Measurements from ENCODE around the gene GALNT10.

The GALNT10 gene

DNA sequence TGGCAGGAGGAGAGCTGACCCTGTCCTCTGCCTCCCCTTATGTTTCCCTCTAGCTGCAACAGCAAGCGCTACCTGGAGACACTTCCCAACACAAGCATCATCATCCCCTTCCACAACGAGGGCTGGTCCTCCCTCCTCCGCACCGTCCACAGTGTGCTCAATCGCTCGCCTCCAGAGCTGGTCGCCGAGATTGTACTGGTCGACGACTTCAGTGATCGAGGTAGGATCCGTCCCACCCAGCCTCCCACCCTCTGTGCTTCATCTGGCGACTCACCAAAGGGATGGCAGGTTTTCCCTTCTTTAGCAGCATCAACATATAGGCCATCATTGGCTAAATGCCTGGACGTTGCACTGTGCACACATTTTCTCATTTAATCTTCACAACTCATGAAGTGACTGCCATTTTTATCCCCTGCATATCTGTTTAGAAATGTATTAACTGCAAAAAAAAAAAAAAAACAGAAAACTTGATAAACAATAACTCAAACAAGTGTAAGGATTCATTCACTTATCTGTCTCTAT, 139.0 kb downstream of the GALNT10 start:
- DNase-seq, result no peak

DNA sequence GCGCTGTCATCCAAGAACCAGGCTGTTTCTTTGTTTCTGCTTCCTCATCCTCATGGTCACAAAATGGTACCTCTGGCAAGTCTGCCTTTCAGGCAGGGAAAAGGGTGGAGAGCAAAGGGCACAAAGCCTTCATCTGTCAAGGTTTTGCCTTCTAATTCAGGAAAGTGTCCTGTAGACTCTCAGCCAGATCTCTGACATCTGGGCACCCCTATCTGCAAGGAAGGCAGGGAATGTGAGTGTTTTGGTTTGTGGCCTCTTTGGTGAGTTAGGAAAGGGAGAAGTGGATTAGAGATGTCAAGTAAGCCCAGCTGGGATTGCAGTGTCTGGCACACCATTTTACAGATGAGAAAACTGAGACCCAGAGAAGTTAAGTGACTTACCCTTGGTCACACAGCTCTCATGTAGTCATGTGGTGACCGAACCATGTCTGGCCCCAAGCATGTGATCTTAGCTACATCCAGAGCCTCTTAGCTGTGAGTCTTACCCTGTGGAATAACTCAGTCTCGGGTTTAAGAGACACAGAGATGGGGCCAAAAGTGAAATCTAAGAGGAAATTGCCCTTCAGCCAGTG, 139.6 kb downstream of the GALNT10 start:
- no peak for DNase-seq

DNA sequence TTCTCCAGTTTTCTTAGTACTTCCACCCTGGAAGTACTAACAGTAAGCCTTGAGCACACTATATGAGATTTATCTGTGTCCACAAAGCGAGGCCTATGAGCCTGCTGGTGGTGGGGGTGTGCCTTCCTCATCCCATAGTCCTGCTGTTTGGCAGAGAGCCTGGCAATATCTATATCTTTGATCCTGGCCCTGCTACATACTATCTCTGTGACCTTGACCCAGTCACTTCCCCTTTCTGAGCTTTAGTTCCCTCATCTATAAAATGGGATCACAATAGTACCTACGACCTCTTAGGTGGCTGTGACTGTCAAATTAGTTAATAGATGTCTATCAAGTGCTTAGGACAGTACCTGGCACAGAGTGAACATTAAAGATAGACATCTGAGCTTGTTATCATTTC, 140.7 kb downstream of the GALNT10 start:
- DNase-seq, result no peak

DNA sequence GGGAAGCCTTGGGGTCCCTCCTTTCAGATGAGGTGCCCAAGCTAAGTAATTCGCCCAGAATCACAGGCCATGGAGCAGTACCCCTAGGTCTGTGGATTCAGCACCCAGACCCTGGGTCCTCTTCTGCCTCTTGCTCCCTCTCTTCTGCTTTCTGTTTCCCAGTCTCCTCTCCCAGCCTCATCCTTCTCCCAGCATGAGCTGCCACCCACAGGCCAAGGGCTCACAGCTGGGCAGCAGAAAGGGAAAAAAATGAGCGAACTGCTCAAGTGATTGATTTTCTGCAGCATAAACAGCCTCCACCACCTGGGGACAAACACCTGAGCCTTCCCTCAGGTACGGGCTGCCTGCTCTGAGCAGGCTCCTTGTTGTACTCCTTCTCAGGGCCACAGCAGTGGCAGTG, 141.4 kb downstream of the GALNT10 start:
- no peak for DNase-seq

DNA sequence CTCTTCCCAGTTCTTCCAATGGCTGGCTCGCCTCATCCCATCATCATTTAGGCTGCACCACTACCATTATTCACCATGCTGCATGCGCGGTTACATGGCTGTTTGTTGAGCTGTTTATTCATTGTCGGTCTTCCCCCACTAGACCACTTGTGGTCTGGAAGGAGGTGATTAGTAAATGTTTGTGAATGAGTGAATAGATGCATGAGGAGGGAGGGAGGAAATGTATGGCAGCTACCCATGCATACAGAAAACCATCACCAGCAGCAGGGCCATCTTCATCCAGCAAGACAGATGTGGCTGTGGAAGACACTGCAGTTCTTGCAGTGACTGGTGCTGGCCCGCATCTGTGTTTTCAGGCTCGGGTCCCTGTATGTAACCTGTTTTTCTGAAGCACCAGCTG, 141.9 kb downstream of the GALNT10 start:
- DNase-seq, result no peak

DNA sequence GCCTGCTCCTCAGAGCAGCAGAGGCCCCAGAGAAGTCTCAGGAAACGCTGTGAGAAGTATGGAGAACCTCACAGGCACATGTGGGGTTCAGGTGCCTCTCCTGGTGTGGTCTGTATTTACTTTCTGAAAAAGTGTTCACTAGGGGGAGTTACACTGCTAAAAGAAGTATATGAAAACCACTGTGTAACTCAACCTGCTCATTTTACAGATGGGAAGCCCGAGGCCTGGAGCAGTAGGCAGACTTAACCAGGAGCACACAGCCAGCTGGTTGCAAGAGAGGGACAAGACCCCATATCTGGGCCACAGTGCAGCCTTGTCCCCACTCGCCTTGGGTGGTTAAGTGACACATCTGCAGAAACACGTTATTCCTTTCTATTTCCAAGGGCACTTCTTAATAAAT, 142.5 kb downstream of the GALNT10 start:
- DNase-seq, result no peak

DNA sequence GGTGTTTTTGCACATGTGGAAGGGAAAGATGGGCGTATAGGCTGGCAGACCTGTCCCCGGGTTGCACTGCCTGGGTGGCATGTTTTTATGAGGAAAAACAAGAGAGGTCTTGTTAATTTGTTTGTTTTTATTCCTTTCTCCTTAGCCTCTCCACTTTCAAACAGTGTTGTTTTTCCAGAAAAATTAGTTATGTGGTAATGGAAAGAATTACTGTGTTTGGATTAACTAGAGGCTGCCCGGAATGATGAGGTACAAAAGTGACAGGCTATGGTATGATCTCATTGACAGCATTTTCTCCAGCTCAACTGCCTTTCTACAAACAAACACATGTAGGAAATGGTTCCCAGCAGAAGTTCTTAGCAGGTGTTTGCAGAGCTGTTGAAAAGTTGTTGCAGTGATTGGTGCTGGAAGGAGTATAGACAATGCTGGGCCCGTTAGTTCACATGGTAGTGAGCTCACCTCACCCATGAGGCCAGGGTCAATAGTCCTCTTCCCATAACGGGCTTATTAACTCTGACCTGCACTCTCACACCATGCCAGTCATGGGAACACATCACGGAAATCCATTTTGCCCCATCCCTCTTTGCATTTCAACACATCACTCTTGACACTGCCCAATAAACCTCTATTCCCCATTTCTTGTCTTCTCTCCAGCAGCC, 144.0 kb downstream of the GALNT10 start:
- no peak for DNase-seq

DNA sequence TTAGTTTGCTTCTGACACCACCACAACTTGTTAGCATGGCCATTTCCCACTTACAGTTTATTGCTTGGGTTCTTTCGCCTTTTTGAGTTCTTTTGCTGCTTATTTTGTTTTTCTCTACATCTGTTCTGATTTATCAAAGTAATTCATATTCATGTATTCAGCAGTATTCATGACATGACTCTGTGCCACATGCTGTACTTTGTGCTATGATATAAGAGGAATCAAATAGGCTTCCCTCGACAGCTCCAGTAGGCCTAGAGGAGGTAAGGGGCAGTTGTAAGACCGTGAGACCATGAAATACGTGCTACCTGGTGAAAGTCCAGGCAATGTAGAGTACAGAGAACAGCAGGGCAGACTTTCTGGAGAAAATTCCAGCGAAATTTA, 144.5 kb downstream of the GALNT10 start:
- no peak for DNase-seq

DNA sequence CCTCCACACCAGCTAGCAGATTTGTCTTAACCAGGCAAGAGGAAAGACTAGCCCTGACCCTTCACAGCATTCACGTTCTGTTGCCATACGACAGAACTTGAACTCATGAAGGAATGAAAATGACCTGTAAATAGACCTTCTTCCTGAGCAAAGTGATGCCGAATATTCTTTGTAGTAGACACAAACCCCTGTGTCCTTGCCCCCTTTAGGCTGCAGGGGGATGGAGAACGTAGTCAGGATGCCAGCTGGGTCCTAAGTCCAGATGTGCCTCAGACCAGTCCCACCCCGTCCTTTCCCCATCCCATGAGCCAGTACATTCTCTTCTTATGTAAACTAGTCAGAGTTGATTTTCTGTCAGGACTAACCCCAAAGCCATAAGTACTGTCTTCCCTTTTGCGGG, 151.1 kb downstream of the GALNT10 start:
- no peak for DNase-seq

DNA sequence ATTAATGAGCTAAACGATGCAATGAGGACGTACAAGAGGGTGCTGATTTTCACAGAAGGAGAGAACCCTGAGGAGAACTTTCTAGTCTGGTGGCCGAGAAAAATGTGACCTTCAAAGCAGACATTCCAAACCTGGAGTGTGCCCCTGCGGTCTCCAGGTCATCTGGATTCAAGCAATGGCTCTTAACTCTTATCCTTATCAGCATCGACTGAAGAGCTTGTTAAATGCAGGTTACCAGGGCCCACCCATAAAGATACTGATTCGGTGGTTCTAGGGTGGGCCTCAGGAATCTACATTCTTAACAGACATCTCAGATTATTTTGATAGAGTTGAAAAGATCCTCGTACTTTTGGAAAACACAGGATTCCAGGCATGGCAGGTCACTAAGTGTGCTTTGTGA, 151.7 kb downstream of the GALNT10 start:
- DNase-seq, result no peak

DNA sequence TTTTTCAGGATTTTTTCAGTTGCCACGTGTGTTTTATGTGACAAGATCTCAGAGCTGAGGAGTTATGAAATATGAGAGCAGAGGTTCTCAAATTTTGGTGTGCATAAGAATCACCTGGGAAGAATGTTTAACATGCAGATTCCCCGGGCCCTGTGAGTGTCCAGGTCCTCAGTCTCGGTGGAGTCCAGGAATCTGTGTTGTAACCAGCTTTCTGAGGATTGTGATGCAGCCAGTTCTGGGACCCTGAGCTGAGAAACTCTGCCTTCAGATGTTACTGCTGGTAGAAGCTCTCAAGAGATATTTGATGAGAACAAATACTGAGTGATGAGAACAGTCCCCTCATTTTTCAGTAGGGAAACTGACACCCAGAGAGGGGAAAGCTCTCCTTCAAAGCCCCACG, 152.4 kb downstream of the GALNT10 start:
- DNase-seq, result no peak

DNA sequence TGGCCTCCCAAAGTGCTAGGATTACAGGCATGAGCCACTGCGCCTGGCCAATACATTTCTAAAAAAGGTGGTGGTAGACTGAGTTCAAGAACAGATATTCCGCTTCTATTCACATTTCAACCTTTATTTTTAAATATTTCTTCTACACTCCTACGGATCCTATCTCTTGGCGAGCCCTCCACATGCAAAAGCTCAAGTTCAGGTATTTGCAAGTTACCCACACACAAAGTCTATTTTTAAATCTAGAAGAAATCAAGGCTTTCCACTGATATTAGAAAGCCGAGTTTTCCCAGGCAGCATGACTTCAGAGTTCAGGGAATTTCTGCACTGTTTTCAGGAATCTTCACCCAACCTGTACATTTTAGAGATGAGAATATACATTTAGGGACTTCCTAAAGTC, 153.9 kb downstream of the GALNT10 start:
- no peak for DNase-seq

DNA sequence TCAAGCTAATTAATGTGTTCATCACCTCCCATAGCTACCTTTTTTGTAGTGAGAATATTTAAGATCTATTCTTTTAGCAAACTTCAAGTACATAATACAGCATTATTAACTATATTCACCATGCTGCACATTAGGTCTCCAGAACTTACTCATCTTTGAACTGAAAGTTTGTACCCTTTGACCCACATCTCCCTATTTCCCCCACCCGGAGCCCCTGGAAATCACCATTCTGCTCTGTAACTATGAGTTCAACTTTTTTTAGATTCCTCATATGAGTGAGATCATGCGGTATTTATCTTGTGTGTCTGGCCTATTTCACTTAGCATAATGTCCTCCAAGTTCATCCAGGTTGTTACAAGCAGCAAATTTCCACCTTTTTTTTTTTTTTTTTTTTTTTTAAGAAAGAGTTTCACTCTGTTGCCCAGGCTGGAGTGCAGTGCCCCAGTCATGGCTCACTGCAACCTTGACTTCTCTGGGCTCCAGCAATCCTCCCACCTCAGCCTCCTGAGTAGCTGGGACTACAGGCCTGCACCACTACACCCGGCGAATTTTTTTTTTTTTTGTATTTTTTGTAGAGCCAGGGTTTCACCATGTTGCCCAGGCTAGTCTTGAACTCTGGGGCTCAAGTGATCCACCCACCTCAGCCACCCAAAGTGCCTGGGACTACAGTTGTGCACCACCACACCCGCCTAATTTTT, 154.9 kb downstream of the GALNT10 start:
- DNase-seq, result no peak

DNA sequence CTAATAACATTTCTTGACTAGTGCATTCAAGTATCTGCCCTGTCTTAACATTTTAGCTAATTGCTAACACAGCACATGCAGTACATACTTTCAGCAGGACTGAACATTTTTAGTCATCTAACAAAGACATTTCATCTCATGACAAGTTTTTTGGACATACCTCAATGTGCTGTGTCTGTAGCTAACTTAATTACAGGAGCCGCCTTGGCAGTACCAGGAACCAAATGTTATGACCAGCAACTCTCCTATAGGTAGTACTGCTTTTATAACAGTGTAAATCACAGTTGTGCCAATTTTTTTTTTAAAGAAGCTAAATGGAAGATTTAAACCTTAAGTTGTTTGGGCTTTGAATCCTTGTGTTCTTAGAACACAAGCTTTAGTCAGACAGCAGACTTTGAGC, 155.9 kb downstream of the GALNT10 start:
- no peak for DNase-seq

DNA sequence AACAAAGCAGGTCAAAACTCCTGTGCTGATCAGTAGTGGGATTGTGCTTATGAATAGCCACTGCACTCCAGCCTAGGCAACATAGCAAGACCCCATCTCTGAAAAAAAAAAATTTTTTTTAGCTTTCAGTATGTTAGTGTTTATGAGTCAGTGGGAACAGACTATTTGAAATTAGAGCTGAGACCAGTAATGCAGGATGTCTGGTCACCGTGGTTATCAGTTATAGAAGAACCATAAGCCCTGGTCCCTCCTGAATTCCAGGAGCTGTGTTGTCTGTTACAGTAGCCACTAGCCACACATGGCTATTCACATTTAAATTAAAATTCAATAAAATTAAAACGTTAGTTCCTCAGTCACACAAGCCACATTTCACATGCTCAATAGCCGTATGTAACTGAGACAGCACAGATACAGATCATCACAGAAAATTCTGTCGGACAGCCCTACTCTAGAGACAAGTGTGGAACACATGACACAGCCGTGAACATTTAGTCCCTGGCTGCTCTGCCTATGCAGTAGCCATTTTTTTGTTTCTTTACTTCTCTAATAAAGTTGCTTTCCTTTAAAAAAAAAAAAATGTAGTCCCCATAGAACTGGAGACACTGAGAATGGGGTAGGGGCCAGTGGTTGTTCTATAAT, 159.2 kb downstream of the GALNT10 start:
- DNase-seq, result no peak

DNA sequence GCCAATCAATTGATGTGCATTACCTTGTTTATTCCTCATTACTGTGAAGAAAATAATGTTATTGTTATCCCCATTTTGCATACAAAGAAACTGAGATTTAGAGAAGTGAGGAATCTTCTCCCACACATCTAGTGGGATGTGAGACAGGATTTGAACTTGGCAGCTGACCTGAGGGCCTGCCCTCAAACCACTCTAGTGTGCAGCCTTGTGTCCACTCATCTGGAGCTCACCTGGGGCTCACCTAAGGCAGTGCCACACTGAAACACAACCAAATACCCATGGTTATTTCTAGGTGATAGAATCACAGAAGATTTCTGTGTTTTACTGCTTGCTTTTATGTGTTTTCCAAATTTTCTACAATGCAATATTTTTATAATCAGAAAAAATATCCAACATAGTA, 160.6 kb downstream of the GALNT10 start:
- no peak for DNase-seq

DNA sequence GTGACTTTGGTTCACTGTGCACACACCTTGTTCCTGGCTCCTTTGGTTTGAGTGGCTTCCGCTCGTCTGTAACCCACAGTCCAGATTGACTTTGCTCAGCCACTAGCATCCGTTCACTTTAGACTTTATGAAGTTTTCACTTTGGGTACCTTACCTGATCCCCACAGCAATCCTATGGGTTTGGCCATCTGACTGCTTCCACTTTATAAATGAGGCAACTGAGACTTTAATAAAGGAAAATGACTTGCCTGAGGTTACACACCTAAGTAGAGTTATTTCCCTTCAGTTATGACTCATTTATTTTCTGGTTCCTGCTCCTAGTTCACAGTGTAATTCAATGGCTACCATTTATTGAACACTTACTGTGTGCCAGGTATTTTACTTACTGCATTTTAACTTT, 161.0 kb downstream of the GALNT10 start:
- DNase-seq, result peak in 1 of 5 donors; percentile 7

DNA sequence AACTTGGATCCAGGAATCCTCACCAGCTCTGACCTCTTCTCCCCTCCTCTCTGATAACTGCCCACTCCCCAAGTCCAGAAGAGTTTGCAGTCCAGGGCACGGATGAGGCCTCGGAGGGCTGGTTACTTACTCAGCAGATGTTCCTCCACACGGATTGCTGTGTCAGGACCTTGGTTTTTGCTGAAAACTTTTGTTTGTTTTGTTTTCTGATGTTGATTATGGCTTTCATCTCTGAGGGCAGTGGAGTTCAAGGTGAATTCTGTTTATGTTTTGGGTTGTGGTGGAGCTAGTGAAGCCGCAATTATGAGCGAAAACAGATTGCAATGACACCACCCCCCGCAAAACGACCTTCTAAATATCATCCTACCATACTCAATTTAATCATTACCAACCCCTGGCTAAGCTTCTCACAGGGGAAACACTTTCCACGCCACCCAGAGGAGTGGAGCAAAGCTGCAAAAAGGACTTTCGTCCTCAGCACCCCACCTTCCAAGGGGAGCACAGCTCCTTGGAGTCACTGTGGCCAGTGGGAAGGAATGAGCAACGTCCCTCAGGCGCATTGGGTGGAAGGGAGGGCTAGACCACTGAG, 162.5 kb downstream of the GALNT10 start:
- DNase-seq, result no peak

DNA sequence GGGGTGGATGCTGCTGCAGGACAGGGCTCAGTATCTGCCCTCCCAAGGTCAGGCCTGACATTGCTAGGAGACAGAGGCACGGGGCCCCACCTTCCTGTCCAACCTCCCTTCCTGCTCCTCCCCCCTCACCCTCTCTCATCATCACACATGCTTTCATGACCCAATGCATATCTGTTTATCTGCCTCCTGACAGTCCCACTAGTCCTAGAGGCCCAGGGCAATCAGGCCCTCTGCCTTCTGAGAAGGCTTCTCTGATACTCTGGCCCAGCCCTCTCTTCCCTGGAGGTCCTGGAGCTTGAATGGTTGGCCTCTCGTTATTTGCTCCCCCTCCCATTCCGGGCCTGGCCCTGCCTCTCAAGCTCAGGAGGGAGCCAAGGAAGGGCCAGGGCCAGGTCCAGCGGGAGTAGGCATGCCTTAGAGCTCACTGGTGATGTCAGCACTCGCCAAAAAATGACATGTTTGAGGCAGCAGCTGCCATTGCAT, 164.6 kb downstream of the GALNT10 start:
- no peak for DNase-seq

DNA sequence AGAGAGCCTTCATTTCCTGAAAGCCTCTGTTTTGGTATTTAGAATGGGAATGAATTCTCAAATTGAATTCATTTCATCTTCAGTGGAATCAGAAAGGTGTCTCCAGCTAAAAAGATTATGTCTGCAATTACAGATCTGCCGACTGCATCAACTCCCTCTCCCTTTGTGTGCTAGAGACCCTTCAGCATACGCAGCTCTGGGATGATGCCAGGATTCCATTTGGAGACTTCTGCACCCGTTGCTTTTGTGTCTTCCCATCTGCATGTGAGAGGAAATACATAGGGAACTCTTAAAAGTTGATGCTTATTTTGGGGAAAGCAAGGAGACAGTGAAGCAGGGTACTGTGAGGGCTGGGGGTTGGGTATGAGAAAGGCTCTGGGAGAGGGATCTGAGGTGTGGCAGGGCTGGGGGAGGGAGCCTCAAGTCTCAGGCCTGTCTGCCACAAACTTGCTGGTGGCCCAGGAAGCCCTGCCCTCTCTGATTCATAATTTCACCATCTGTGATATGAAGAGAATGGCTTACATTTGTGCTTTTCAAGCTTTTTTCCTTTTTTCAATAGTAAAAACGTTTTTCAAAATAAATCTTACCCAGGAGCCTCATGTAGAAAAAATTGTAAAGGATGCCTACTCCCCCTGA, 165.6 kb downstream of the GALNT10 start:
- DNase-seq, result no peak

DNA sequence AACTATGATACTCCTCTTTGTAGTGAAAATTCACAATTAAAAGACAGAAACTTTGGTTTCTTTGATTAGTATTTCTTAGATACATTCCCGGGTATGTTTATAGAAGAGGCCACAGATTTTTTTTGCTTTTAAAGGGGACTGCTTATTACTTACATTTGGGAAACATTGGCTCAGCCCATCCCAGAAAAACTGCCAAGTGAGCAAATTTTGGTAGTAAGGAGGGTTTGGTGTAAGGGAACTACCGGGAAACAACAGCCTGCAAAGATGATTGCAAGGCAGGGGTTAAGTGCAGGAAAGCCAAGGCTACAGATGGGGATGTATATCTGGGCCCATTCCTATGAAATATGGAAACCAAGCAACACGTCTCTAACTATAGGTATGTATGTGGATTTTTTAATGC, 166.4 kb downstream of the GALNT10 start:
- DNase-seq, result no peak

DNA sequence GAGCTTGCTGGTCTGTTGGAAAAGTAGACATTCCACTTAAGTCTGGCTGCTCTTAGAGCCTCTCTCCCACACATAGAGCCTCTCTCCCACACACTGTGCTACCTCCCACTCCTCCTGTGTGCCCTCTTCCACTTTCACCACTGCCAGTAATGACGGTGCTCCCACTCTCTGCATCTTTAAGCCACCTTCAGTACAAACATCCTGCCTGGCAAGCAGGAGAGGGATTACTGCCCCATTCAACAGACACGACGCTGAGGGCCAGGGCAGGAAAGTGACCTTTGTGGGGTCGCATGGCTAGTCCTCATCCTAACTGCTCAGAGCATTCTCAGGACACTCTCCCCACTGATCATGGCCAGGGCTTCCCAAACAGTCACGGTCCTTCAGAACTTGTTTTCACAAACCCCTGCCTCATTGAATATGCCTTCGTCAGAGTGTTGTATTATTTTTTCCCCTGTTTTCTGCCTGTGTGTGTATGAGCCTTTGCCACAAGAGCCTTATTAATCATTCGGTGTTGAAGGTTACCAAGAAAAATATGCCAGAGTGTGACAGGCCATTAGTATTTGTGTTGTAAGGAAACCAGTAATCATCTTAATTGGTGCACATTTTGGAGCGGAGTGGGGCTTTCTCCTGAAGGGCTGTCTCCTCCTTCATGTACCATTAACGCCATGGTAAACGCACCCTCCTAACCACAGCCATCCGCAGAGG, 168.1 kb downstream of the GALNT10 start:
- DNase-seq, result no peak
